KMS-11 (cell line): ENCODE measurements around the gene RNF208.
"Not testable (repeated sequence)": the region's sequence is repeated elsewhere in the genome, so short reads cannot be mapped to it uniquely, and the experiment has no call there.

Experiments
- H2AFZ ChIP-seq: fragments of 200-600 bp; sonication (generic); 2 replicates; pipeline ENCODE4 v1.6.1; 2016; ENCODE audit warnings: antibody characterized with exemption, mixed run types, low read depth
- H3K27ac ChIP-seq: fragments of 200-600 bp; sonication (generic); 2 replicates; pipeline ENCODE4 v1.6.1; 2016; ENCODE audit warnings: mild to moderate bottlenecking, mixed run types
- H3K27me3 ChIP-seq: fragments of 200-600 bp; sonication (generic); 2 replicates; pipeline ENCODE4 v1.6.1; 2017; ENCODE audit warnings: mild to moderate bottlenecking, low read depth, mixed run types, moderate library complexity; ENCODE audit not compliant: insufficient read depth
- H3K36me3 ChIP-seq: fragments of 200-600 bp; sonication (generic); 2 replicates; pipeline ENCODE4 v1.6.1; 2017; ENCODE audit warnings: mild to moderate bottlenecking, mixed run types; ENCODE audit not compliant: insufficient read depth
- H3K4me1 ChIP-seq: fragments of 200-600 bp; sonication (generic); 2 replicates; pipeline ENCODE4 v1.6.1; 2016; ENCODE audit warnings: mild to moderate bottlenecking, low read depth, mixed run types; ENCODE audit not compliant: poor library complexity, severe bottlenecking
- H3K4me2 ChIP-seq: fragments of 200-600 bp; sonication (generic); 2 replicates; pipeline ENCODE4 v1.7.0; 2016; ENCODE audit warnings: mild to moderate bottlenecking, mixed run types
- H3K4me3 ChIP-seq: fragments of 200-600 bp; sonication (generic); IDR thresholded peaks from 2 replicates; pipeline ENCODE4 v1.6.1; 2017; ENCODE audit warnings: low read depth, low read length, mixed read lengths; ENCODE audit not compliant: insufficient read depth
- H3K79me2 ChIP-seq: fragments of 200-600 bp; sonication (generic); 2 replicates; pipeline ENCODE4 v1.6.1; 2016; ENCODE audit warnings: low read depth, mixed run types; ENCODE audit not compliant: insufficient read depth
- H3K9ac ChIP-seq: fragments of 200-600 bp; sonication (generic); 2 replicates; pipeline ENCODE4 v1.6.1; 2016; ENCODE audit warnings: mild to moderate bottlenecking, mixed run types
- H4K20me1 ChIP-seq: fragments of 200-600 bp; sonication (generic); 2 replicates; pipeline ENCODE4 v1.6.1; 2016; ENCODE audit warnings: mild to moderate bottlenecking, mixed run types; ENCODE audit not compliant: insufficient read depth
- TF ChIP-seq, protein P1 (sequence below): fragments of 200-600 bp; sonication (generic); conservative IDR thresholded peaks from 2 replicates; pipeline ENCODE4 v1.6.1; 2017; ENCODE audit warnings: low read depth, mild to moderate bottlenecking, antibody characterized with exemption, low read length, moderate library complexity, mixed read lengths

The RNF208 gene

DNA sequence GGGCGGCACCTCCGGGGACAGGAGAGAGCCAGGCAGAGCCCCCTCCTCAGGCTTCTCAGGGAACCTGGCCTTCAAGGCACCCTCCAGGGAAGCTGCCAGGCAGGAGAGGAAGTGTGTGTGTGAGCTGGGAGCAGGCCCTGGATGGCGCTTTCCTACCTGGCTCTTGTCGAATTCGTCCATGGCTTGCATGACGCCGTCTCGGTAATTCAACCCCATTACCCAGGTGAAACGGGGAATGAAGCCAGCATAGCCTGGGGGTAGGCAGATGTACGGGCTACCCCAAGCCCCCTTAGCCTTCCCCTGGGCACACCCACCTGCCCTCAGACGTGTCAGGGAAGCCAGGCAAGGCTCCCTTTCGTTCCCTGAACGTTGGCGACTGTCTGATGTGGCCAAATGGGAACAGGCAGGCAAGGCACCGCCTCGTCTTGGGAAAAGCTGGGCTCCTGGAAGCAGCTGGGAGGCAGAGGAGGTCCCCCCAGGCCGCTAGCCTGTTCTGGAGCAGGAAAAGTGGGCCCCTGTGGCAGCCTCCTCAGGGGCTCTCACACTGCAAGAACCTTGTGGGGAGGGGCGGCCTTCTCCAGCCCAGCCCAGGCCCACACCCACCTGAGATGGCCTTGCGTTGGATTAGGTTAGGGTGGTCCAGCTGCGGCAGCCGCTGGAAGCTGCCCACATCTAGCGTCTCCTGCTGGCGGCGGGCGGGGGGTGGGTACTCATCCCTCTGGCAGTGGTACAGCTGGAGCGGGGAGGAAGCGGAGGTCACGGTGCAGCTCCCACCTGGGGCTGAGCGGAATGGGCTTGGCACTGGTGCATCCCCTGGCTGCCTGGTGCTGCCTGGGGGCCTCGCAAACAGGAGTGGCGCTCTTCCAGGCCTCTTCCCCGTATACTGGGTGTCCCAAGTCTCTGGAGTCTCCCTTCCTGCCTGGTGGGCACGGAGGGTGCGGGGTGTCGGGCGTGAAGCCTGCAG lies 22.7 kb upstream of the RNF208 start:
- Histone ChIP-seq H3K79me2 (peaks cover 17% of the 10 kb centered on the region), H3K4me3 (no peak overlapping the region), H3K27ac (no peak overlapping the region), H3K4me1 (peaks cover 10% of the 10 kb centered on the region), H3K27me3 (no peaks in the 10 kb centered on the region), H3K4me2 (no peak overlapping the region), H4K20me1 (peaks cover 12% of the 10 kb centered on the region; the same call in 1 of the 2 replicates), H3K36me3 (peaks cover 7% of the 10 kb centered on the region; the same call in 1 of the 2 replicates), H2AFZ (no peak overlapping the region), H3K9ac (no peak overlapping the region)
- TF ChIP-seq, protein P1, sequence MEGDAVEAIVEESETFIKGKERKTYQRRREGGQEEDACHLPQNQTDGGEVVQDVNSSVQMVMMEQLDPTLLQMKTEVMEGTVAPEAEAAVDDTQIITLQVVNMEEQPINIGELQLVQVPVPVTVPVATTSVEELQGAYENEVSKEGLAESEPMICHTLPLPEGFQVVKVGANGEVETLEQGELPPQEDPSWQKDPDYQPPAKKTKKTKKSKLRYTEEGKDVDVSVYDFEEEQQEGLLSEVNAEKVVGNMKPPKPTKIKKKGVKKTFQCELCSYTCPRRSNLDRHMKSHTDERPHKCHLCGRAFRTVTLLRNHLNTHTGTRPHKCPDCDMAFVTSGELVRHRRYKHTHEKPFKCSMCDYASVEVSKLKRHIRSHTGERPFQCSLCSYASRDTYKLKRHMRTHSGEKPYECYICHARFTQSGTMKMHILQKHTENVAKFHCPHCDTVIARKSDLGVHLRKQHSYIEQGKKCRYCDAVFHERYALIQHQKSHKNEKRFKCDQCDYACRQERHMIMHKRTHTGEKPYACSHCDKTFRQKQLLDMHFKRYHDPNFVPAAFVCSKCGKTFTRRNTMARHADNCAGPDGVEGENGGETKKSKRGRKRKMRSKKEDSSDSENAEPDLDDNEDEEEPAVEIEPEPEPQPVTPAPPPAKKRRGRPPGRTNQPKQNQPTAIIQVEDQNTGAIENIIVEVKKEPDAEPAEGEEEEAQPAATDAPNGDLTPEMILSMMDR: no peak

DNA sequence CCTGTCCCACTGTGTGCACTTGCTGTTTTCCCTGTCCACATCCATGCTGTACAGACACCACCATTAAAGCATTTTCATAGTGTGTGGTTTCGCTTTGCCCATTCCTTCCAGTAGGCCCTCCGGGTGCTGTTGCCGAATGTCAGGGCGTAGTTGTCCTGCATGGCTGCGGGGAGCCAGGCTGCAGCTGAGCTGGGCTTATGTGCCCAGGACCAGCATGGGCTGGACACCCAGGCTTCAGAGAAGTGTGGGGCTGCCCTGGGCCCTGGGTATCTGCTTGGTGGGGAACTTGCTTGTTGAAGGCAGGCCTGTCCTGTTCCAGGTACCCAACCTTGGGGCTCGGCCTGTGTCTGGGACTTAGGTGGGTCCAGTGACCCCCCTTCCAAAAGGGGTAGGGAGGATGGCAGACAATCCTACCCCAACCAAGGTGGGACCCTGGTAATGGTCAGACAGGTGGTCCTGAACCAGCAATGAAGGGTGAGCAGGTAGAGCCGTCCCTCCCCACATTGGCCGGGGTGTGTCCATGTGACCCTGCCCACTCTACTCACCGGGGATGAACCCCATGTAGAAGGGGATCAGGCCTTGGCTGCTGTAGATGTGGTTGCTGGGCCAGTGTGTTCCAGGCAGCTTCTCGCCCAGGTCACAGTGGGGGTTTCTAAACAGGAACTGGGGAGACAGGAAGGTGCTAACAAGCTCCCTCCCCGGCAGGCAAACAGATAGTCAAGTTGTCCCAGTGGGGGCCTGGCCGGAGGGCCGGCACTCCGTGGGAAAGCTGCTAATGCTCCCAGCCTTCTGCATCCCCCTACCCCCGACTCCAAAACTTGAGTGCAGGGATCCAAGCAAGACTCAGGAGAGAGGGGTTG lies 21.8 kb upstream of the RNF208 start:
- Histone ChIP-seq H3K9ac (no peak overlapping the region), H3K27me3 (no peaks in the 10 kb centered on the region), H4K20me1 (peaks cover 12% of the 10 kb centered on the region; the same call in 1 of the 2 replicates), H3K27ac (no peak overlapping the region), H3K4me3 (no peak overlapping the region), H3K4me2 (no peak overlapping the region), H3K36me3 (peaks cover 7% of the 10 kb centered on the region; the same call in 1 of the 2 replicates), H2AFZ (no peak overlapping the region), H3K4me1 (peaks cover 19% of the 10 kb centered on the region), H3K79me2 (peaks cover 17% of the 10 kb centered on the region)
- TF ChIP-seq, protein P1: no peak

DNA sequence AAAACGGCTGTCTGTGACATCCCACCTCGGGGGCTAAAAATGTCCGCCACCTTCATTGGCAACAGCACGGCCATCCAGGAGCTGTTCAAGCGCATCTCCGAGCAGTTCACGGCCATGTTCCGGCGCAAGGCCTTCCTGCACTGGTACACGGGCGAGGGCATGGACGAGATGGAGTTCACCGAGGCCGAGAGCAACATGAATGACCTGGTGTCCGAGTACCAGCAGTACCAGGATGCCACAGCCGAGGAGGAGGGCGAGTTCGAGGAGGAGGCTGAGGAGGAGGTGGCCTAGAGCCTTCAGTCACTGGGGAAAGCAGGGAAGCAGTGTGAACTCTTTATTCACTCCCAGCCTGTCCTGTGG lies 21.2 kb upstream of the RNF208 start:
- not testable (repeated sequence) for H3K9ac ChIP-seq

DNA sequence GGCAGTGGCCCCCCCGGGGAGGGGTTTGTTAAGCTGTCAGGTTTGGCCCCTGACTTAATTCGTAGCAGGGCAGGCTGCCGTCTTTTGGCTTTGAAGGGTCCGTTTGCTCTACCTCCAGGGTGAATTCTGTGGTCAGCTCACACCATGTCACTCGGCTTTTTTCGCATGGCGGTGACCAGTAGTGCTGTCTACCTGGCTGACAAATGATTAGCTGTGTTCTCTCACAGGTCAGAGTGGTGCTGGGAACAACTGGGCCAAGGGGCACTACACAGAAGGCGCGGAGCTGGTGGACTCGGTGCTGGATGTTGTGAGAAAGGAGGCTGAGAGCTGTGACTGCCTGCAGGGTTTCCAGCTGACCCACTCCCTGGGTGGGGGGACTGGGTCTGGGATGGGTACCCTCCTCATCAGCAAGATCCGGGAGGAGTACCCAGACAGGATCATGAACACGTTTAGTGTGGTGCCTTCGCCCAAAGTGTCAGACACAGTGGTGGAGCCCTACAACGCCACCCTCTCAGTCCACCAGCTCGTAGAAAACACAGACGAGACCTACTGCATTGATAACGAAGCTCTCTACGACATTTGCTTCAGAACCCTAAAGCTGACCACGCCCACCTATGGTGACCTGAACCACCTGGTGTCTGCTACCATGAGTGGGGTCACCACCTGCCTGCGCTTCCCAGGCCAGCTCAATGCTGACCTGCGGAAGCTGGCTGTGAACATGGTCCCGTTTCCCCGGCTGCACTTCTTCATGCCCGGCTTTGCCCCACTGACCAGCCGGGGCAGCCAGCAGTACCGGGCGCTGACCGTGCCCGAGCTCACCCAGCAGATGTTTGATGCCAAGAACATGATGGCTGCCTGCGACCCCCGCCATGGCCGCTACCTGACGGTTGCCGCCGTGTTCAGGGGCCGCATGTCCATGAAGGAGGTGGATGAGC lies 20.5 kb upstream of the RNF208 start:
- Histone ChIP-seq H3K4me2 (peak overlapping the region; percentile 76), H2AFZ (no peak overlapping the region), H3K27me3 (no peaks in the 10 kb centered on the region), H3K9ac (peak overlapping the region; percentile 62; the same call in 1 of the 2 replicates), H3K4me3 (no peak overlapping the region), H3K27ac (no peak overlapping the region; the same call in 1 of the 2 replicates), H3K36me3 (peaks cover 7% of the 10 kb centered on the region; the same call in 1 of the 2 replicates), H4K20me1 (peaks cover 12% of the 10 kb centered on the region; the same call in 1 of the 2 replicates), H3K79me2 (peaks cover 17% of the 10 kb centered on the region), H3K4me1 (peaks cover 20% of the 10 kb centered on the region)
- TF ChIP-seq, protein P1: no peak

More for the DNA sequence above, 21.2 kb upstream of the RNF208 start:
- H2AFZ ChIP-seq, H3K36me3 ChIP-seq, H3K4me2 ChIP-seq, H3K27me3 ChIP-seq, H3K4me3 ChIP-seq, H3K27ac ChIP-seq: not testable (repeated sequence)
- Histone ChIP-seq H3K79me2 (peaks cover 17% of the 10 kb centered on the region), H3K4me1 (peaks cover 20% of the 10 kb centered on the region), H4K20me1 (peaks cover 12% of the 10 kb centered on the region; the same call in 1 of the 2 replicates)
